ENCODE results near the gene TMPRSS11A. TPM values are rescaled to one million over a fixed set of nuclear protein-coding genes. Genes with fewer than 3 reads are reported as not detected.

The TMPRSS11A gene, protein sequence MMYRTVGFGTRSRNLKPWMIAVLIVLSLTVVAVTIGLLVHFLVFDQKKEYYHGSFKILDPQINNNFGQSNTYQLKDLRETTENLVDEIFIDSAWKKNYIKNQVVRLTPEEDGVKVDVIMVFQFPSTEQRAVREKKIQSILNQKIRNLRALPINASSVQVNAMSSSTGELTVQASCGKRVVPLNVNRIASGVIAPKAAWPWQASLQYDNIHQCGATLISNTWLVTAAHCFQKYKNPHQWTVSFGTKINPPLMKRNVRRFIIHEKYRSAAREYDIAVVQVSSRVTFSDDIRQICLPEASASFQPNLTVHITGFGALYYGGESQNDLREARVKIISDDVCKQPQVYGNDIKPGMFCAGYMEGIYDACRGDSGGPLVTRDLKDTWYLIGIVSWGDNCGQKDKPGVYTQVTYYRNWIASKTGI
- total RNA-seq: not detected

DNA sequence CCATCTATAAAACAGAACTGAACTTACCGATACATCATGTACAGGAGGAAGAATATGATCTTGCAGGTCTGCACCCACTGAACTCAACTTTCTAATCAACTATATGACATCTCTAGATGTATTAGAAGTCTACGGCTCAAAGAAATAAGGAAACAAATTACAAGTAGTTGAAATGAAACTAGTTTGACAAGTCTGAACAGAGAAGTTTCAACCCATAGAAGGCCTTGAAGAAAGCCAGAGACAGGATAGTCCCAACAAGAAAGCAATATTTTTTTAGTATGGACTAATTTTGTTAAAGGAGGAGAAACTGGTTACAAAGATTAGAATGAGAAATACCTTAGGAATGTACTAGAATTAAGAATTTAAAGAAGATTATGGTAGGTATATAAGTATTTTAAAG is at the start of gene TMPRSS11A:
Gene TMPRSS11A (minus strand): TSS at position 138 of the 400 bp plus-strand sequence. CDS start 100 bp downstream, at position 38.
- Mint-ChIP-seq H3K9me3 (no peaks in the 10 kb centered on the region), H3K27me3 (no peaks in the 10 kb centered on the region), H3K4me1 (no peaks in the 10 kb centered on the region), H3K36me3 (ENCODE audit: low read depth) (no peaks in the 10 kb centered on the region), H3K27ac (no peak within 1 kb of the TSS), H3K4me3 (no peak within 1 kb of the TSS)
- DNase-seq: no peak
- POLR2A ChIA-PET: no interaction called here
- CTCF ChIA-PET: no interaction called here

DNA sequence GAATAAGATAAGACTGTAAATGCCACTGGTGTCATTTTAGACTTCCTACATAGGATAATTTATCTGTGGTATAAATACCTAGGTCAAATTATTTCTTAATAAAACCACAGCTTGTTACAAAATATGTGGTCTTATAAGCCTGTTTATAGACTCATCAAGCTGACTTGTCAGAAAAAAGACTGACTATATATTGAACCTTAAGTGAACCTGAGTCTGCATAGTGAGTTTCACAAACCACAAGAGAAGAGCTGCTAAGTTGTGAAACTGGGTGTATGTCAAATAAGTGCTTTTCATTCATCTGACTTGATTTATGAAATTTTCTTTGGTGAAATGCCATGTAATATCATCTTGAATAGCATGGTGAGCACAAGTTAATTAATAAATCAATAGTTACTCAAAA is 48.4 kb upstream of the TMPRSS11A start:
- H3K36me3 Mint-ChIP-seq (ENCODE audit: low read depth): no peaks in the 10 kb centered on the region
- no peaks in the 10 kb centered on the region for H3K27me3 Mint-ChIP-seq
- no peaks in the 10 kb centered on the region for H3K4me1 Mint-ChIP-seq
- H3K4me3 Mint-ChIP-seq: no peak overlapping the region
- ChIA-PET CTCF (no interaction called here), POLR2A (no interaction called here)
- no peak overlapping the region for H3K27ac Mint-ChIP-seq
- DNase-seq: no peak
- no peaks in the 10 kb centered on the region for H3K9me3 Mint-ChIP-seq

DNA sequence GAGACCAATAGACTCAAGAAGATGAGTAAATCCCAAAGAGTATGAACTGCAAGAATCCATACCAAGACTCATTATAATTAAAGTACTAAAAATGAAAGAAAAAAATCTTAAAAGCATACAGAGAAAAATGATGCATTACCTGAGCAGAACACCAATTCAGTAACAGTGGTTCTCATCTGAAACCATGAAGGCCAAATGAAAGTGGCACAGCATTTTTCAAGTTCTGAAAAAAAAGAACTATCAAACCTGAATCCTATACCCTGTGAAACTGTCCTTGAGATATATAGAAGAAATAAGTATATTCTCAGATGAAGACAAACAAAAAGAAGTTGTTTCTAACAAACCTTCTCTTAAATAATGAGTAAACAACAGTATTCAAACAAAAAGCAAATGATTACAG is 39.6 kb upstream of the TMPRSS11A start:
- no peaks in the 10 kb centered on the region for H3K36me3 Mint-ChIP-seq (ENCODE audit: low read depth)
- H3K9me3 Mint-ChIP-seq: no peaks in the 10 kb centered on the region
- ChIA-PET CTCF (no interaction called here), POLR2A (no interaction called here)
- H3K27ac Mint-ChIP-seq: no peak overlapping the region
- peaks cover 2% of the 10 kb centered on the region for H3K27me3 Mint-ChIP-seq
- DNase-seq: no peak
- no peak overlapping the region for H3K4me3 Mint-ChIP-seq
- H3K4me1 Mint-ChIP-seq: no peaks in the 10 kb centered on the region

DNA sequence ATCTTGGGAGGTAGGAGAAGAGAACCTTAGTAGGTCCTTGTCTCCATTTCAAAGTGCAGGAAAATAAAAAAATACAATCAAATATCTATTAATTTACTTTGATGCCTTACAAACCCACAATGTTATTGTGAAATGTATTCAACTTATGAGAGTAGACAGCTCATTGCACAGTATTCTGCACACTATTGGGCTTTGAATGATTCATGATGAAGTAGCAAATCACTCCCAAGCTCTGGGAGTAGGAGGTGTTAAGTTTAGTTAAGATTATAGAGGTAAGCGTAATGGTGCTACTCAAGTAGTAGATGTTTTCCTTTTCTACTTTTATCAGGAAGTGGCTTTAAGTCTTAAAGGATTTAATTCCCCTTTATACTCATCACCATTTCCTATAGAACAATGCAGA is 32.8 kb upstream of the TMPRSS11A start:
- peaks cover 2% of the 10 kb centered on the region for H3K4me1 Mint-ChIP-seq
- no peak overlapping the region for H3K27ac Mint-ChIP-seq
- DNase-seq: no peak
- H3K36me3 Mint-ChIP-seq (ENCODE audit: low read depth): no peaks in the 10 kb centered on the region
- ChIA-PET POLR2A (no interaction called here), CTCF (no interaction called here)
- H3K4me3 Mint-ChIP-seq: no peak overlapping the region
- H3K27me3 Mint-ChIP-seq: peaks cover 6% of the 10 kb centered on the region
- H3K9me3 Mint-ChIP-seq: no peaks in the 10 kb centered on the region

DNA sequence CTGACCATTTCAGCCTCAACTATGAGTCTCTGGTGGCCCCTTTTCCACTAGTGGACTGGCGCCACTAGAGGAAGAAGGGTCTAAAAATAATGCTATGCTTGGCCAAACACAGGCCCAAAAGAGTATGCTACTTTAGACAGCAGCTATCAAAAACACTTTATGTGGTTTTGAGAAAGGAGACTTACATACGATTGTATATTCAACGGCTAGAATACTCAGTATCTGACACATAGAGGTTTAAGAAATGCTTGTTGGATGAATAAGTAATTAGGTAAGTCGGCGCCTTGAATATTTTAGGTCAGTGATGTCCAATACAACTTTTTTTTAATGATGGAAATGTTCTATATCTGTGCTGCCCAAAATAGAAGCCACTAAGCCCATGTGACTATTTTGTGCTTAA is 25.7 kb upstream of the TMPRSS11A start:
- Mint-ChIP-seq H3K36me3 (ENCODE audit: low read depth) (no peaks in the 10 kb centered on the region), H3K27ac (no peak overlapping the region)
- POLR2A ChIA-PET: no interaction called here

DNA sequence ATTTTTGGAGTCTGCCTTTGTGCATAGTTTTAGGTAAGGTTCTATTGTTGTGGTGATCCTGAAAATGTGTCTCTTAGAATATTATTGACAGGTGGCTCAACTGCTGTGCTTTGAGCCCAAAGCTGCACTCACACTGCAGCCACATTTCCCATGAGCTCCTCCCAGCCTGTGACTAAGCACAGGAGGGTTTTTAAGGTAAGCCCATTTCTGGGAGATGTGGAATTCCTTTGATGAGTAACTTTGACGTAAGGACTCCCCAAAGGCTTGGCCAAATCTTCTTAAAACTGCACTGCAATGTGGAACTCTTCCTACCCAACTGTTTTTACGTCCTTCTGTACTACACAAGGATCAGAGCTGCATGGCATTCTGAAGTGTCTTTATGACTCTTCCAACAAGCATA is 20.0 kb upstream of the TMPRSS11A start:
- H3K27me3 Mint-ChIP-seq: peaks cover 6% of the 10 kb centered on the region
- no peak for DNase-seq
- no peaks in the 10 kb centered on the region for H3K4me1 Mint-ChIP-seq
- no peak overlapping the region for H3K4me3 Mint-ChIP-seq
- H3K9me3 Mint-ChIP-seq: no peaks in the 10 kb centered on the region
- H3K36me3 Mint-ChIP-seq (ENCODE audit: low read depth): no peaks in the 10 kb centered on the region
- POLR2A ChIA-PET: no interaction called here
- CTCF ChIA-PET: interaction anchor here (1.3 kb wide), 1 partner anchor 74 kb away, joined by 3 read pairs; no protein-coding TSS in a partner anchor
- H3K27ac Mint-ChIP-seq: no peak overlapping the region

More for the DNA sequence above, 25.7 kb upstream of the TMPRSS11A start:
- Mint-ChIP-seq H3K4me1 (peaks cover 7% of the 10 kb centered on the region), H3K27me3 (peaks cover 5% of the 10 kb centered on the region), H3K9me3 (no peaks in the 10 kb centered on the region), H3K4me3 (no peak overlapping the region)
- DNase-seq: no peak
- CTCF ChIA-PET: interaction anchor here (0.6 kb wide), 1 partner anchor 77 kb away, joined by 4 read pairs; no protein-coding TSS in a partner anchor

DNA sequence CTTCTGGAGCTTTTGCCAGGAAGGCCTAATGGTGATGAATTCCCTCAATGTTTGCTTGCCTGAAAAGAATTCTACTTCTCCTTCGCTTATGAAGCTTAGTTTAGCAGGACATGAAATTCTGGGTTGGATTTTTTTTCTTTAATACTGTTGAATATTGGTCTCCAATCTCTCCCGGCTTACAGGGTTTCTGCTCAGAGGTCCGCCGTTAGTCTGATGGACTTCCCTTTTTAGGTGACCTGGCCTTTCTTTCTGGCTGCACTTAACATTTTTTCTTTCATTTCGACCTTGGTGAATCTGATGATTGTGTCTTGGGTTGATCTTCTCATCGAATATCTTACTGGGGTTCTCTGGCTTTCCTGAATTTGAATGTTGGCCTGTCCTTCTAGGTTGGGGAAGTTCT is 17.2 kb upstream of the TMPRSS11A start:
- no peak for DNase-seq
- H3K9me3 Mint-ChIP-seq: no peaks in the 10 kb centered on the region
- H3K4me3 Mint-ChIP-seq: no peak overlapping the region
- H3K36me3 Mint-ChIP-seq (ENCODE audit: low read depth): no peaks in the 10 kb centered on the region
- no peak overlapping the region for H3K27ac Mint-ChIP-seq
- ChIA-PET POLR2A (no interaction called here), CTCF (no interaction called here)
- peaks cover 9% of the 10 kb centered on the region for H3K27me3 Mint-ChIP-seq
- H3K4me1 Mint-ChIP-seq: no peaks in the 10 kb centered on the region

DNA sequence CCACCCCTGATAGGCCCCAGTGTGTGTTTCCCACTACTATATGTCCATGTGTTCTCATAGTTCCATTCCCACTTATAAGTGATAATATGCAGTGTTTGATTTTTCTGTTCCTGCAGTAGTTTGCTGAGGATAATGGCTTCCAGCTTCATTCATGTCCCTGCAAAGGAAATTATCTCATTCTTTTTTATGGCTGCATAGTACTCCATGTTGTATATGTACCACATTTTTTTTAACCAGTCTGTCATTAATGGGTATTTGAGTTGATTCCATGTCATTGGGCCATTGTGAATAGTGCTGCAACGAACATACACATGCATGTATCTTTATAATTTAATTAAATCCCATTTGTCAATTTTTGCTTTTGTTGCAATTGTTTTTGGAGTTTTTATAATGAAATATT is 10.3 kb upstream of the TMPRSS11A start:
- Mint-ChIP-seq H3K27ac (no peak overlapping the region), H3K4me3 (no peak overlapping the region), H3K4me1 (no peaks in the 10 kb centered on the region), H3K36me3 (ENCODE audit: low read depth) (no peaks in the 10 kb centered on the region), H3K9me3 (no peaks in the 10 kb centered on the region), H3K27me3 (peaks cover 5% of the 10 kb centered on the region)
- no peak for DNase-seq
- ChIA-PET CTCF (no interaction called here), POLR2A (no interaction called here)

DNA sequence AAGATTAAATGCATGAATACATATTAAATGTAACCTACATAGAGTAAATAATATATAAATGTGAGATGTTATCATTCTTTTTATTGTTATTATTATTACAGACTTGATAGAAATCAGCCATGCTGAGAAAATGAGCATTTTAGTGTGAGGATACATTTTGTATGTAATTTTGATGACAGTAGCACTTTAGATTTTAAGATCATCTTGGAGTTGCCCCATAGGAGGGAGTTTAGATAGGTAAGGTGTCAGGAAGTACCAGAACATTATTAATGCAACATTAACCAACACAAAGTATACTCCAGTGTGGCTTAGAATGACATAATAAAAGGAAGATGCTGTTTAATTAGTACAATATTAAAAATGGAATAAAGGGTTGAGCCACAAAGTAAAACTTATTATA is 8.4 kb downstream of the TMPRSS11A start:
- CTCF ChIA-PET: no interaction called here
- POLR2A ChIA-PET: no interaction called here
- Mint-ChIP-seq H3K27me3 (no peaks in the 10 kb centered on the region), H3K4me1 (no peaks in the 10 kb centered on the region), H3K27ac (no peak overlapping the region), H3K36me3 (ENCODE audit: low read depth) (no peaks in the 10 kb centered on the region), H3K4me3 (no peak overlapping the region), H3K9me3 (no peaks in the 10 kb centered on the region)
- DNase-seq: no peak

DNA sequence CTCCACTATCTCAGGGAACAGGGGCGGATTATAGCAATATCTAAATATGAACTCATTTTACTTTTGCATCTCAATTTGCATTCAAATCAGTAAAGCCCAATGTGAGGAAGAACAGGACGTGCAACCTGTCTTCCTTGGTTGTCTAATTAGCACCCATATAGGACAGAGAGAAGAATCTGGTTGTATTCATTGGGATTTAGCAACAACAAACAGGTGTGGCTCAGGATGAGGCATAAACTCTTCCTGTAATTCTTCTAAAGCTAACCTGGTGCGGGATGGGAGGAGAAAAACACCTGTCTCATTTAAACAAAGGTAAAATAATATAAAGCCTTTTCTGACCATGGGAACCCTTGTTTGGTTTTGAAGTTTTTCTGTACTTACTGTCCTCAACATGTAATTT is 22.2 kb downstream of the TMPRSS11A start:
- no peak overlapping the region for H3K27ac Mint-ChIP-seq
- ChIA-PET POLR2A (no interaction called here), CTCF (no interaction called here)
- H3K27me3 Mint-ChIP-seq: peaks cover 4% of the 10 kb centered on the region
- no peaks in the 10 kb centered on the region for H3K36me3 Mint-ChIP-seq (ENCODE audit: low read depth)
- H3K4me3 Mint-ChIP-seq: no peak overlapping the region
- H3K4me1 Mint-ChIP-seq: no peaks in the 10 kb centered on the region
- no peak for DNase-seq
- no peaks in the 10 kb centered on the region for H3K9me3 Mint-ChIP-seq

DNA sequence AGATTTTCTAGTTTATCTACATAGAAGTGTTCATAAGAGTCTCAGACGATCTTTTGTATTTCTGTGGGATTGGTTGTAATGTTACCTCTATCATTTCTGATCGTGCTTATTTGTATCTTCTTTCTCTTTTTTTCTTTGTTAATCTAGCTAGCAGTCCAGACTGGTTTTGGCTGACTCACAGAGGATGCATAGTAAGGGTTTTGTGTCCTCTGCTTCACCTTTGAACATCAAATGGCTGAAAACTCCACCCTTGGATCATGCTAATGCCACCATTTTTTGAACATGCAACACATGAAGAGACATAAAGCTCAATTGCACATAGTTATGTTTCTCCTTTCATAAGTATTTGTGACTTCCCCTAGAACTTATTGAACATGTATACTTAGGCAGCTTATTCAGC is 22.8 kb downstream of the TMPRSS11A start:
- H3K27me3 Mint-ChIP-seq: peaks cover 4% of the 10 kb centered on the region
- POLR2A ChIA-PET: no interaction called here

DNA sequence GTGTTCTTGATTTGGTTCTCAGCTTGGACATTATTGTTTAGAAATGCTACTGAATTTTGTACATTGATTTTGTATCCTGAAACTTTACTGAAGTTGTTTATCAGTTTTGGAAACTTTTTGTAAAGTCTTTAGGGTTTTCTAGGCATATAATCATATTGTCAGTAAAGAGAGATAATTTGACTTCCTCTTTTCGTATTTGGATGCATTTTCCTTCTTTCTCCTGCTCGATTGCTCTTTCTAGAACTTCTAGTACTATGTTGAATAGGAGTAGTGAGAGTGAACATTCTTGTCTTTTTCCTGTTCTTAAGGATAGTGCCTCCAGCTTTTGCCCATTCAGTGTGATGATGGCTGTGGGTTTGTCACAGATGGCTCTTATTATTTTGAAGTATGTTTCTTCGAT is 24.1 kb downstream of the TMPRSS11A start:
- ChIA-PET POLR2A (no interaction called here), CTCF (no interaction called here)
- Mint-ChIP-seq H3K27ac (no peak overlapping the region), H3K9me3 (no peaks in the 10 kb centered on the region), H3K36me3 (ENCODE audit: low read depth) (no peaks in the 10 kb centered on the region), H3K27me3 (peaks cover 6% of the 10 kb centered on the region), H3K4me1 (no peaks in the 10 kb centered on the region), H3K4me3 (no peak overlapping the region)
- DNase-seq: no peak

More for the DNA sequence above, 22.8 kb downstream of the TMPRSS11A start:
- H3K9me3 Mint-ChIP-seq: no peaks in the 10 kb centered on the region
- no peaks in the 10 kb centered on the region for H3K4me1 Mint-ChIP-seq
- H3K27ac Mint-ChIP-seq: no peak overlapping the region
- no peak for DNase-seq
- CTCF ChIA-PET: no interaction called here
- H3K4me3 Mint-ChIP-seq: no peak overlapping the region
- no peaks in the 10 kb centered on the region for H3K36me3 Mint-ChIP-seq (ENCODE audit: low read depth)

DNA sequence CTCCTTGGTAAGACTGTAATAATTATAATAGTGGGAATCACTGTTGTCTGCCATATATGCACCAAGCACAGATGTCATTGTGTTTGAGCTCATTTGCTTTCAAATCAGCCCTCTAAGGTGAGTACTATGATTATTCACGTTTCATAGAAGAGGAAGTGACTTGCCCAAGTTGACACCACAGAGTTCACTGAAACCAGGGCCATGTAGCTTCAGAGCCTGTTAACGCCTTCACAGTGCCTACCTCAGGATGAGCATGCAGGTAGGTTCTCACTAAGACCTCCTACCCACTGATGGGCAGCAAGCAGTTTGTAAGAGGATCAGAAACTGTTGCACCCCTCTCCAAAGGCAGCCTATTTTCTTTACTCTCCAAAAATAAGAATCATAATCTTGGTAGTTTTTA is 27.4 kb downstream of the TMPRSS11A start:
- Mint-ChIP-seq H3K27ac (no peak overlapping the region), H3K36me3 (ENCODE audit: low read depth) (no peaks in the 10 kb centered on the region), H3K9me3 (no peaks in the 10 kb centered on the region), H3K4me1 (no peaks in the 10 kb centered on the region), H3K27me3 (peaks cover 6% of the 10 kb centered on the region), H3K4me3 (no peak overlapping the region)
- no peak for DNase-seq
- ChIA-PET POLR2A (no interaction called here), CTCF (no interaction called here)

DNA sequence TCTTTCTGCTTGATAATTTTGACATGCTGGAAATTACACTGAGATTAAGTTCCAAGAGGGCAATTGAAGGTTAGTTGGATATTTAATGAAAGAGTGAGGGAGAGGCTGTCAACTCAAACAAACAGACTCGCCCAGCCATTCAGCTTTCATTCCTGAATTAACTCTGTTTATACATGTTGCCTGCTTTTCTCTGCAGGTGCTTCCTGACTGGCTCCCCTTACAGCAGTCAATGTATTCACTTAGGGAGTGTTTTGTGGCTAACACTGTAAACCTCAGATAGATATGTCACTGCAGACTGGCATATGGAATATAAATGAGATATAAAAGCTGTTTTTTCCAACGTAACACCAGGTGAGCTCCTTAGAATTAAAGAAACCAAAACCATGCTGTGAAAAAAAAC is 28.7 kb downstream of the TMPRSS11A start:
- Mint-ChIP-seq H3K4me1 (no peaks in the 10 kb centered on the region), H3K36me3 (ENCODE audit: low read depth) (no peaks in the 10 kb centered on the region), H3K27me3 (peaks cover 8% of the 10 kb centered on the region), H3K27ac (no peak overlapping the region), H3K9me3 (no peaks in the 10 kb centered on the region), H3K4me3 (no peak overlapping the region)
- DNase-seq: no peak
- CTCF ChIA-PET: interaction anchor here (1.7 kb wide), 1 partner anchor 163 kb away, joined by 3 read pairs; no protein-coding TSS in a partner anchor
- POLR2A ChIA-PET: no interaction called here

All from activated CD4-positive, alpha-beta T cell treated with anti-CD3 and anti-CD28 coated beads, Interleukin-2, amount 10 ng/mL, durations not matched to agents 7 days and 5 days (primary cell).